NCI-H2196 (cell line): Measurements from ENCODE around the gene RIPPLY3.
"Not testable (repeated sequence)": the region's sequence is repeated elsewhere in the genome, so short reads cannot be mapped to it uniquely, and the experiment has no call there.

Experiments used
- DNase-seq: peaks from one replicate; lab custom pipeline; 2025; ENCODE audit not compliant: unreplicated experiment; lab: John Stamatoyannopoulos, UW

RIPPLY3 gene

GRCh38 chr21:36980280-36981048, 26.0 kb upstream of the RIPPLY3 start:
- DNase-seq, result peak; percentile 51

DNA sequence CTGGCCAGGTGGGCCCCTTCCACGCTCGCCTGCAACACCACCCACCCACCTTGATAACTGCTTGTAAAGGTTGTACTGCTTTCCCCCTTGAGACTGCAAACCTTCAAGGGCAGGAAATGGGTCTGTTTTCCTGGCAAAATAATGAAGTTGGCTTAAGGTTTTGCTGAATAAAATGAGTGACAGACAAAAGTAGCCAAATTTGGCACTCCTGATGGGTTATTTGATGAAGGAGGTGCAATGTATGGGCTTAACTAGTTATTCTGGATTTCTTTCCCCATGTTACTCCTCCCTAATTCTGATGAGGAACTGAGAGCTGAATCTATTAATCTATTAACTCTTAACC, 25.5 kb upstream of the RIPPLY3 start:
- no peak for DNase-seq

DNA sequence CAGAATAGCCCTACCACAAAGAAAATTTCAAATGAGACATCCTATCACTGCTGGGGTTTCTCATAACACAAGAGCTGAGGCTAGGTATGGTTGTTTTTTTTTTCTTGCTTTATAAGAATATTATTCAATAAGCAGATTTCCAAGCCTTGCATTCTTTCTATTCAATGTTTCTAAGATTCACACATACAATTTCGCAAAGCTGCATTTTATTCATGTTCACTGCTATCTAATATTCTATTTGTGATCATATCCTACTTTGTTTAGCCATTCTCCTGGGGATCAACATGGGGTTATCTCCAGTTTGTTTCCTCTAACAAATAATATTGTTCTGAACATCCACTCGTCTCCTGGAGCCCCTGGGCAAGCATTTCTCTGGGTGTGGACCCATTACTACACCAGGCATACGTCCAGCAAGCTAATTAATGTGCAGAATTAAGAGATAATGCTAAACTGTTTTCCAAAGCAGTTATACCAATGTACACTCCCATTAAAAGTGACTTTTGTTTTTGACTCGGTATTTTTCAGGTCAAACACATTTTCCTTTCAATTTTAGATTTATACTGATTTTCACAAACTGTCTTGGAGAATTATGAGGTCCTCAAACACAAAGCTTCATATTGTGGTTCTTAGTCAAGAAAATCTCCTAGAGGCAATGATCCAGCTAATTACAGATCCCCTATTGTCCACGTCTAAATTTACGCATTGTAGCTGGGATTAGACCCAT, 24.4 kb upstream of the RIPPLY3 start:
- no peak for DNase-seq

DNA sequence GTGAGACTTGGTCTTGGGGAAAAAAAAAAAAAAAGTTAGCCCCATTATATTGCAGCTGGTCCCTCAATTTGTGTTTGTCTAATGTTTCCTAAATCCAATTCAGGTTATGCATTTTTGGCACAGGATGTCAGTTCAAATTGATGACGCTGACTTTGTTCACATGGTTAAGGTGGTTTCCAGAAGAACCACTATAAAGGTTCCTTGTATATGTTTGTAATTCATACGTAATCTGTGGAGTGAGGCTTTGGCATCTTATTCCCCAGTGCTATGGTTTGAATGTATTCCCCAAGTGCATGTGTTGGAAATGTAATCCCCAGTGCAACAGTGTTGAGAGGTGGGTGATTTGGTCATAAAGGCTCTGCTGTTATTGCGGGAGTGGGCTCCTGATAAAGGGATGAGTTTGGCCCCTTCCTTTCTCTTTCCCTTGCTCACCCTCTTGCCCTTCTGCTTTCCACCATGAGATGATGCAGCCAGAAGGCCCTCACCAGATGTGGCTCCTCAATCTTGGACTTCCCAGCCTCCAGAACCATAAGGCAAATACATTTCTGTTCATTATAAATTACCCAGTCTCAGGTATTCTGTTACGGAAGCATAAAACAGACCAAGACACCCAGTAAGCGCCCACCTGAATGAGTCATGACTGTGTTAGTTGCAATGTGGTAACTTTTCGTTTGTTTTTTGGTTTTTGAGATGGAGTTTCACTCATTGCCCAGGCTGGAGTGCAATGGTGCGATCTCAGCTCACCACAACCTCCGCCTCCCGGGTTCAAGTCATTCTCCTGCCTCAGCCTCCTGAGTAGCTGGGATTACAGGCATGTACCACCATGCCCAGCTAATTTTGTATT, 20.5 kb upstream of the RIPPLY3 start:
- no peak for DNase-seq

DNA sequence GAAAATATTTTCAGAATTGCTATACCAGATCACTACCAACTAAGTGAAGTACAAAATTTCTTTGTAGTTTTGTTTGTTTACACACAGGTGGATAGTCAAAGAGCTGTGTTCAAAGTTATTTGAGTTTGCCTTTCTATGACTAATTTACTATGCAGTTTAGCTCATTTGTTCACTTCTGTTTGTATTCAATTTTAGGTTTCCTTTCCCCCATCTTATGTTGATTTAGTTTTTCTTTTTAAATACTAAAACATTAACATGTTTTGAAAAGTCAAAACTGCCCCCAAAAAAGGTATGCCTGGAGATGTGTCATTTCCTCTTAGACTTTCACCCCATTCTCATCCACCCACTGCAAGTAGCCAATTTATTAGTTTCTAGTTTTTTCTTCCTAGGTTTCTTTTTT, 18.7 kb upstream of the RIPPLY3 start:
- no peak for DNase-seq

DNA sequence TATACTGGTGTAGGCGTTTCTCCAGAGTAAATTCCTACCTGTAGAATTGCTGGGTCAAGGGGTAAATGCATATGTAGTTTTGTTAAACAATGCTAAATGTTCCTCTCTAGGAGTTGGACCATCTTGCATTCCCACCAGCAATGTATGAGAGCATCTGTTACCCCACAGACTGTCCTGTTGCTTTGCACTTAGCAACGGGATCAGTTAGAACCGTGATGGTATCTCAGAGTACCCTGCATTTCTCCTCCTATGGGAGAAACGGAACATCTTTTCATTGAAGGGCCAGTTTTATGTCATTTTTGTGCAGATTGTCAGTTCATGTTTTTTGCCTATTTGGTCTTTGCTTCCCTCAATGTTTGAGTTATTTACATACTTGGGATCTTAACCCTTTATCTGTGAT, 18.0 kb upstream of the RIPPLY3 start:
- no peak for DNase-seq

DNA sequence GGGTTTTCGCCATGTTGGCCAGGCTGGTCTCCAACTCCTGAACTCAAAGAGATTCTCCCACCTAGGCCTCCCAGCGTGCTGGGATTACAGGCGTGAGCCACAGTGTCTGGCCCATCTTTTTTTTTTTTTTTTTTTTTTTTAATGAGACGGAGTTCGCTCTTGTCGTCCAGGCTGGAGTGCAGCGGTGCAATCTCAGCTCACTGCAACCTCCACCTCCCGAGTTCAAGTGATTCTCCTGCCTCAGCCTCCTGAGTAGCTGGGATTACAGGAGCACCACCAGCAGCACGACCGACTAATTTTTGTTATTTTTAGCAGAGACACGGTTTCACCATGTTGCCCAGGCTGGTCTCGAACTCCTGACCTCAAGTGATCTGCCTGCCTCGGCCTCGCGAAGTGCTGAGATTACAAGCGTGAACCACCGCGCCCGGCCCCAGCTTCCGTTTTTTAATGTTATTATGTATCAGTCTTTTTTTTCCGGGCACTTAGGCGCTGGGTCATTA, 17.3 kb upstream of the RIPPLY3 start:
- DNase-seq, result not testable (repeated sequence)

DNA sequence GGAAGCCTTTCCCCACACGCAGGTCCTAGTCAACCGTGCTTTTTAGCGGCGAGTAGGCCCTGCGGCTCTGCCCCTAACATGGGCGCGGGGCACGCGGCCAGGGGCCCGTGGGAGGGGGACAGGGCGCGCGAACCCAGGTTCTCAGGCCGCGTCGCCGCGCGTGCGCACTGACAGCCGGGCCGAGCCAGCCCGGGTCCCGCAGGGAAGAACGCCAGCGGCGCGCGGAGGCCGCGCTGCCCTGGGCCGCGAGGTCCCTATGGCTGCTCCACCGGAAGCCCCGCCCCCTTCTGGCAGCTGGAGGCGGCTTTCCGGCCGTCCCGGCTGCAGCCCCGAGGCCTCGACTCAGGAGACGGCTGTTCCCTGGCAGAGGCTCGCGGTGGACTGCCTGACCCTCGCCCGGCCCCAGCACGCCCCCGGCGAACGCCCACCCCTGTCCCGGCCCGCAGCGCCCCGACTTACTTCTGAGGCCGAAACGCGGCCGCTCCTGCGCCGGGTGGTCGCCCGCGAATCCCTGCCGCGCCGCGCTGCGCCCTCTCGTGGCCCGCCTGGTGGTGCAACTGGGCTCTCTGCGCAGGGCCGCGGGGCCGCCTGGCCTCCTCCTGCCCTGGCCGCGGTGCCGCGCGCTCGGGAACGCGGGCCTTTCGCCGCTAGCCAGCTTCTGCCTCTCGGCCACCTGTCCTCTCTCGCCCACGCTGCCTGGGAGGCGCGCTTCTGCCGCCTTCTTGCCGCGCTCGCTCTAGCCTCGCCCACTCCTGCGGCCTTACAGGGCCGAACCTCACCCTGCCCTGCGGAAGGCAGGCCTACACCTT, 16.6 kb upstream of the RIPPLY3 start:
- peak; percentile 96 for DNase-seq

DNA sequence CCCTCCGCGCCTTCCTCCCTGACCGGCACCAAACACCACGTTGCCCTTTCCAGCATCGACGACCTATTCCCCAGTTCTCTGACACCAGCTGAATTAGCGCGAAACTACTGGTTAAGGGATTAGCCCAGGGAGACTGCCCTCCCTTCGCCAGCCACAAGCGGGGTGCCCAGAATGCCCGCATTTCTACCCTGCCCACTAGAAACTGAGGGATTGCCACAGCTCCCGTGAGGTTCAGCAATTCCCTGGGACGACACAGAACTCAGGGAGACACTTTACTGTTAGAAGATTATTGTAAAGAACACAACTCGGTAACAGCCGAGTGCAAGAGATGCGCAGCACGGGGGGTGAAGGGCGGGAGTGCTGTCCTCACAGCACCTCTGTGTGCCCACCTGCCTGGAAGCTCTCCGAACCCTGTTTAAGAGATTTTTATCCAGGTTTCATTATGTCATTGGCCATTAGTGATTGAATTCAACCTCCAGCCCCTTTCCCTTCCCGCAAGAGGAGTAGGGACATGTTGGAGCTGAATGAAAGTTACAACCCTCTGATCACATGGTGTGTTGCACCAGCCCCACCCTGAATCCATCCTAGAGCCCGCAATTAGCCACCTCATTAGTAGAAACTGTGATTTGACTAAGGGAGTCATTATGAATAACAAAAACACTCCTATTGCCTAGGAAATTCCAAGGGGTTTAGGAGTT, 15.8 kb upstream of the RIPPLY3 start:
- DNase-seq, result no peak

DNA sequence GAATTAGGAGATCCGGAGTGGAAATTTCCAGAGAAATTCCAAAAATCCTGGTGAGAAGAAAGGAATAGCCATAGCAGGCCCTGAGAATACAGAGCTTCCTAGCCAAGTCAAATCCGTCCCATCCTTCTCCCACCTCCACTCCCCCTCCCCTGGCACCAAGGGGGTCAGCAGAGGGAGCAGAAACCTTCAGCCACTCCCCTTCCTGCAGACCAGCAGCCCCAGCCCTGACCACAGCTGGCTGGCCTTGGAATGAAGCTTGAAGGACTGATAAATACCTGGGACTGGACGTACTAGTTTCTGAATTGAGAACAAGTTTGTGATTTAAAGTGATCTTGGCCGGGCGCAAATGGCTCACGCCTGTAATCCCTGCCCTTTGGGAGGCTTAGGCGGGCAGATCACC, 13.8 kb upstream of the RIPPLY3 start:
- no peak for DNase-seq

GRCh38 chr21:36994501-36995158, 11.9 kb upstream of the RIPPLY3 start:
- DNase-seq, result no peak

GRCh38 chr21:36995285-36995684, 11.2 kb upstream of the RIPPLY3 start:
- DNase-seq, result not testable (repeated sequence)

DNA sequence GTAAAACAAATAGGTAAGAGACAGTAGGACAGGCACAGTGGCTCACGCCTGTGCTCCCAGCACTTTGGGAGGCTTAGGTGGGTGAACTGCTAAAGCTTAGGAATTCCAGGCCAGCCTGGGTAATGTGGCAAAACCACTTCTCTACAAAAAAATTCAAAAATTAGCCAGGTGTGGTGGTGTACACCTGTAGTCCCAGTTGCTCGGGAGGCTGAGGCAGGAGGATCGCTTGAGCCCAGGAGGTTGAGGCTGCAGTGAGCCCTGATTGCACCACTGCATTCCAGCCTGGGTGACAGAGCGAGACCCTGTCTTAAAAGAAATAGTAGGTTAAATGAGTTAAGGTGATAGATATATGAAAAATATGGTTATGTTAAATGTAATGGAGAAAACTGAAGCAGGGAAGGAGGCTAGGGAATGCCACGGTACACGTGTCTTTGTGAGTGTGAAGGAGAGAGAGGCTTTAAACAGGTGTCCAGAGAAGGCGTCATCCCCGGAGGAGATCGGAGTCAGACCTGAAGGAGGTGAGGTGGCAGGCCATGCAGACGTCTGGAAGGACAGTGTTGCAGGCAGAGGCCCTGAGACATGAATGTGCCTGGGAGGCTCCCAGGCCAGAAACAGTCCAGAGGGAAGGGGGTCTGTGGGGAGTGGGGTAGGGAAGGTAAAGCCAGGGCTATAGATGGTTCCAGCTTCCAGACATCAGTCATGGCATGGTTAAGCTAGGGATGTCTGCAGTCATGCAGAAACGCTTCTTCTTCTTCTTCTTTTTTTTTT, 7.2 kb upstream of the RIPPLY3 start:
- no peak for DNase-seq

DNA sequence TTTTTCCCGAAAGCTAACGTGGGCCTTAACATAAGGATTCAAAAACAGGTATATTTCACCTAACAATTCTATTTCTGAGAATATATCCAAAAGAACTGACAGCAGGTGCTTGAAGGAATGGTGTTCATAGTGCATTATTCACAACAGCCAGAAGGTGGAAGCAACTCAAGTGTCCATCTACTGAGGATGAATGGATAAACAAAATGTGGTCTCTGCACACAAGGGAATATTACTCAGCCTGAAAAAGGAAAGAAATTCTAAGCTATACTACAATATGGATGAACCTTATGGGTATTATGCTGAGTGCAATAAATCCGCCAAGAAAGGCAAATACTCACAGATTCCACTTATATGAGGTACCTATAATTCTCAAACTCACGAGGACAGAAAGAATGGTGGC, 6.1 kb upstream of the RIPPLY3 start:
- DNase-seq, result no peak

GRCh38 chr21:37001441-37001840, 5.1 kb upstream of the RIPPLY3 start:
- no peak for DNase-seq

DNA sequence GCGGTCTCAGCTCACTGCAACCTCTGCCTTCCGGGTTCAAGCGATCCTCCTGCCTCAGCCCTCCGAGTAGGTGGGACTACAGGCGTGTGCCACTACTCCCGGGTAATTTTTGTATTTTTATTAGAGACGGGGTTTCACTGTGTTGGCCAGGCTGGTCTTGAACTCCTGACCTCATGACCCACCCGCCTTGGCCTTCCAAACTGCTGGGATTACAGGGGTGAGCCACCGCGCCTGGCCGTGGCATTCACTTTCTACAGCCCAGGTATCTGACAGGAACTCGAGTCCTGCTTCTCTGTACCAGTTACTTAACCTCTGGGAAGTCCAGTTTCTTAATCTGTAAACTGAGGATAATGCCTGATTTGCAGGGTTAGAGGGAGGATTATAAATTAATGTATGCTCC, 3.7 kb upstream of the RIPPLY3 start:
- not testable (repeated sequence) for DNase-seq

GRCh38 chr21:37003917-37004316, 2.6 kb upstream of the RIPPLY3 start:
- DNase-seq, result not testable (repeated sequence)

DNA sequence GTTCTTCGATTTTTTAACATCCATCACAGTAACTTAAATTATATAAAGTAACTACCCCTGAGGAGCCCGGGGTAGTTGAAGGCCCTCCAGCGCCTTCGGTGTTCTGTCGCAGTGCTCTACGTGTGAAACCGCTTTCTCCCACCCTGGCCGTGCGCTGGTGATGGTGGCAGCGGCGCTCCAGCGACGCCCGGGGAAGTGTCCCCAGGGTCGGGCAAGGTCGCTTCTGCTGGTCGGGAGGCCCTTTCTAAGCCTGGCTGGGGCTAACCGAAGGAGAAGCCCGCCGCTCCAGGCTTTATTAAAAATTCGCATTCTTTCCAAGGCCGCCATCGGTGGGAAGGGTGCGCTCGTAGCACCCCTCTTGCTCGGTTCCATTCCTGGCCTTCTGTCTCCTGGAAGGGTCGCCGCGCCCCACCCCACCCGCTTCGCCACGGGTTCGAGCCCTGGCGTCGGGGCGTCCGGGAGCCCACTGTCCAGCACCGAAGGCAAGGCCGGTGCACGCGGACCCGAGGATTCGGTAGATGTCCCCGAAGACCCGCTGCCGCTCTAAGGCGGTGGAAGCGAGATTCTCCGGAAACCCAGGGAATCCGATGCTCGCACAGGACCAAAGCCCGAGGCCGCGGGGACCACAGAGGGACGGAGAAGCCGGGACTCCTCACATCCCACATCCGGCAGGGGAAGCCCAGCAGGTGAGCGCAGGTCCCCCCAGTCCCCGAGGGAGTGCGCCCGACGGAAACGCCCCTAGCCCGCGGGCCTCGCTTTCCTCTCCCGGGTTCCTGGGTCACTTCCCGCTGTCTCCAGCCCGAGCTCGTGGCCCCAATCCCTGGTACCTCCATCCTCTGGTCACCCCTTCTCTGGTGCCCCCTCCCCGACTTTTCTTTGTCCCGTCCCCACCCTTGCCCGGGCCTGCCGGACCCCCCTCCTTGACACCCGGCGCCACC, 685 bp upstream of the RIPPLY3 start:
- no peak for DNase-seq
